Activated CD8-positive, alpha-beta memory T cell treated with anti-CD3 and anti-CD28 coated beads for 4 hours (primary cell): ENCODE results near the gene PNLIP.

Experiments
- DNase-seq, 2 donors: peaks; one replicate each; pipeline ENCODE4 v3.0.0-alpha.2; 2020; ENCODE audit warnings: low read depth in 2 of 2

Gene PNLIP

DNA sequence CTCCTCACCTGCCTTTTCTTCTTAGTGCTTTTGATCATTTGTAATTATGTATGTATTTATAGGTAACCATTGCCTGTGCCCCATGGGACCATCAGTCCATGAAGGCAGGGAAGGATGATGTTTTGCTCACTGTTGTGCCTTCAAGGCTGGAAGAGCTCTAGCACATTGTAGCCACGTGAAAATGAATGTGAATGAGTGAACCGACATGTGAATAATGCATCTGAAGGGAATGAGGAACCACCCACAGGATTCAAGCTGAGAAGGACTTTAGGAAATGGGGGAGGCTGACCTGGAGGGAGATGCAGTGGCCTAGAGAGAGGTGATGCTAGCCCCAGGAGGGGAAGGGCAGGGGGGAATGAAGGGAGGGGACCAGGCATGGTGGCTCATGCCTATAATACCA lies 69.1 kb downstream of the PNLIP start:
- DNase-seq = no peak

DNA sequence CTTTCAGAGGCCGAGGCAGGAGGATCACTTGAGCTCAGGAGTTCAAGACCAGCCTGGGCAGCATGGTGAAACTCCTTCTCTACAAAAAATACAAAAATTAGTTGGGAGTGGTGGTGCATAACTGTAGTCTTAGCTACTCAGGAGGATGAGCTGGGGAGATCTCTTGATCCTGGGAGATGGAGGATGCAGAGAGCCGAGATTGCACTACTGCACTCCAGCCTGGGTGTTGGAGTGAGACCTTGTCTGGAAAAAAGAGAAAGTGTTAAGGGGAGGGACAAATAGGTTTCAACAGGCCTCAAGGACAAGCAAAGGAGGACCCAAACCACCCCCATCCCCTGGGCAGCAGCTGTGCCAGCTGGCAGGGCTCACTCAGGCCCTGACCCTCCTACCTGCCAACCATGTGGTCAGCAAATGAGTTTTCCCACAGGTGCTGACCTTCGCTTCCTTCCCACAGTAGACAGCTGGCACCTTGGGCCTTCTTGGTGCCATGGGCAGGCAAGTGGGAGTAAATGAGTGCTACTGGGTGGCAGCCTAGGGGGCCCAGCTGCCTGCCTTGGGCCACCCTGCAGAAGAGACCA lies 69.6 kb downstream of the PNLIP start:
- DNase-seq = no peak
